SIG-M5 treated with dmso at 0.1 percent for 504 hours (cell line): ENCODE measurements around the gene NR1H4.
"Not testable (repeated sequence)": the region's sequence is repeated elsewhere in the genome, so short reads cannot be mapped to it uniquely, and the experiment has no call there.

ENCODE experiments used
- DNase-seq: peaks from one replicate; lab custom pipeline; 2025; ENCODE audit not compliant: unreplicated experiment; lab: John Stamatoyannopoulos, UW

NR1H4 gene

DNA sequence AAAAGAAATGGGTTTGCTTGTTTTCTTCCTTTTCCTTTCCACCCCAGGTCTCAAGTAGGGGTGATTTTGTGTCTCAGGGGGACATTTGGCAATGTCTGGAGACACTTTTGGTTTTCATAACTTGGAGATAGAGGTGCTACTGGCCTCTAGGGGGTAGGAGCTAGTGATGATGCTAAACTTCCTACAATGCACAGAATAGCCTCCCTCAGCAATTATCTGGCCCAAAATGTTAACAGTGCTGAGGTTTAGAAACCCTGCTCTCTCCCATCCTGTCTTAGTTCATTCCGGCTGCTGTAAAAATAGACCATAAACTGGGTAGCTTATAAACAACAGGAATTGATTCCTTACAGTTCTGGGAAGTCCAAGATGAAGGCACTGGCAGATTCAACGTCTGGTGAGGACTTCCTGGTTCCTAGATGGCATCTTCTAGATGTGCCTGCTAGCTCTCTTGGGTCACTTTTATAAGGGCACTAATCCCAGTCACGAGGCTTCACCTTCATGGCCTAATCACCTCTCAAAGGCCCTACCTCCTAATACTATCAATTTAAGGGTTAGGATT is 92.4 kb downstream of the NR1H4 start:
- no peak for DNase-seq

DNA sequence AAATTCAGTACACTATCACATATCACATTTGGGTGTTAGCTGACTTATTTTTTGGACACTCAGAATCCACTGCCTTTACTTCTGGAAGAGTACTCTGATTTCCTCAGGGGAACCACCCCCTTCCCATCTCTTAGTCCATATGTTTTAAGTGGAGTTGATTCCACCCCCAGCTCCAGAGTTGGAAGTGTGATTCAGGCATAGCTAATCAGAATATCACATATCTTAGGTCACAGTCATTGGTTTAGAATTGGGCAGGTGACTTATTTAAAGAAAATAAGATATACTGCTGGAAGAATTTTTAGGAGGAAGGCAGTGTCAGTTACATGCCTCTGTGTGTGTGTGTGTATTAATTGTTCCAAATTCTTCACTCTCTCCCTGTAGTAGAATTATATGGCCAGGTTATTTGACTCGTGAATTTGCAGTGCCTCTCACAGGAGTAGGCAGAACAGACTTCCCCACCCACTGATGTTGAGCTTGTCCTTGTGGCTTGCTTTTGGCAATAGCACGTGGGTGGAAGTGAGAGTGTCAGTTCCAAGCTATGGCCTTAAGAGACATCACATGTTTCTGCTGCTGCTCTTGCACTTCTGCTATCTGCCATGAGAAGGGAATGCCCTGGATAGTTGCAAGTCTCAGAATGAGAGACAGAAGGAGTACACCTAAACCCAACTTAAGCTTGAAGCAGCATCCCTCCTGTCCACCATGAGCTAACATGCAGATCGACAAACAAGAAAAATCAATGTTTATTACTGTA is 93.4 kb downstream of the NR1H4 start:
- peak; percentile 29 for DNase-seq

DNA sequence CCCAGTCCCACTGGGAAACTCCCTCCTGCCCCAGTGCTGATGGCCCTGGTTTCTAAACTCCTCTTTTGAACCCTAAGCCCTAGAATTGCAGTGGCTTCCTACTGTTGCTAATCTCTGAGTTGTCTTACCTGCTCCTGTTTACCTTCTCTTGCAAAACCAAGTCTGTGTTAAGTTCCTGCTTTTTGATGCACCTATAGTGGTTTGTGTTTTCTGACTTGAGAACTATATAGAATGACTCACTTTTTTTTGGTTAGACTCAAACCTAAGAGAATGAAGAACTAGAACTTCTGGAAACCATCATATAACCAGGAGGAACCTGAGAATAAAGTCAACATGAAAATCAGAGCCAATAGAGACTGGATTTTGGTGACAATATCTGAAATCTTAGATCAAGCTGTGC is 94.3 kb downstream of the NR1H4 start:
- DNase-seq: no peak

DNA sequence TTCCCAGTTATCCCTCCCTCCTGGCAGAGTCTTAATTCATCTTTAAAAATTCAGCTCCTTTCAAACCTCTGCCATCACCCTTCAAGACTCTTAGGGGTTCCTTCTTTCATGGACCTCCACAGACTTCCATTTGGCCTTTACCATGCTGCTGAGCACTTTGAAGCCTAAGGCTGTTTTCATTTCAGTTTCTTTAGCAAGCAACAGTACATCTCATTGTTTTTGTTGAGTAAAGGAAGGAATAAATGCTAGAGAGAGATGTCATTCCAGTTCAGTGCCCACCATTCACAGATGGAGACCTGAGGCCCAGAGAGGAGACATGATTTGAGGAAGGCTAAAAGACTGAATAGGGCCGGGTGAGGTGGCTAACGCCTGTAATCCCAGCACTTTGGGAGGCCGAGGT is 98.5 kb downstream of the NR1H4 start:
- DNase-seq: no peak

DNA sequence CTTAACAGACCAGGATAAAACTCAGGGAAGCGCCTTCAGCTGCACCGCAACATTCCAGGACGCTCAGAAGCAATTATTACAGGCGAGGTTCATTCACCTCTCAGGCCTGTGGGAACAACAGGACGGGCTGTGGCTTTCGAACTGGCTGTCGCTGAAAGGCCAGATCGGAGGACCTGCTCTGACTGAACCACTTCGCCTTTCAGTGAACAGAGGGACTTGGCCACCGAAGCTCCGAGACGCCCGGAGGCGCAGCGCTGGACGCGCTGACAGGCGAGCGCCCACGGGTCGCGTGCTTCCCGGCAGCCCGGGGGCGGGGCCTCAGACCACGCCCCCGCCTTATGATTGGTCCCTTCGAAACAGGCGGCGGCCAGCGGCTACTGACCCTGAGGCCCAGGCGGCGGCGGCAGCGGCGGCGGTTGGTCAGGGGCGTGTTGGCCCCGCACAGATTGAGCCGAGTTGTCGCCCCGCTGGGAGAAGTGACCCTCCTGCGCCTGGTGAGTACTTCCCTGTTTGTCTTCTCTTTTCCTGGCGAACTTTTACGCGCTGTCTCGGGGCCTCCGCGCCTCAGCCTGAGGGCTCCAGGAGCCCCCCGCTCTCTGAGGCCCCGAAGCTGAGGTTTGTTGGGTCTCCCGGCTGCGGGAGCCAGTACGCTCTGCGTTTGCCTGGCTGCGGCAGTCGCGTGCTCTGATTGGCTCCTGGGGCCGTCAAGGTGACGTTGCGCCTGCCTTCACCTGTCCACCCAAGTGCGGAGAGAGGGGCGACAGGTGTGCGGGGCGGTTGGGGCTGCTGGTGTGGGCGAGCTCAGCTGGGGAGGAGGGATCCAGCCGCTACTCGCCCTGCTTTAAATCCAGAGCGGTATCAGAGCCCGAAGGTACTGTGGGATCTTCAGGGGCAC is 99.9 kb downstream of the NR1H4 start, which contains the start of gene GAS2L3:
GAS2L3 (plus strand) TSS at position 393 of the 895 bp plus-strand sequence. CDS start 21,221 bp downstream, outside the sequence.
- DNase-seq: peak; percentile 24

DNA sequence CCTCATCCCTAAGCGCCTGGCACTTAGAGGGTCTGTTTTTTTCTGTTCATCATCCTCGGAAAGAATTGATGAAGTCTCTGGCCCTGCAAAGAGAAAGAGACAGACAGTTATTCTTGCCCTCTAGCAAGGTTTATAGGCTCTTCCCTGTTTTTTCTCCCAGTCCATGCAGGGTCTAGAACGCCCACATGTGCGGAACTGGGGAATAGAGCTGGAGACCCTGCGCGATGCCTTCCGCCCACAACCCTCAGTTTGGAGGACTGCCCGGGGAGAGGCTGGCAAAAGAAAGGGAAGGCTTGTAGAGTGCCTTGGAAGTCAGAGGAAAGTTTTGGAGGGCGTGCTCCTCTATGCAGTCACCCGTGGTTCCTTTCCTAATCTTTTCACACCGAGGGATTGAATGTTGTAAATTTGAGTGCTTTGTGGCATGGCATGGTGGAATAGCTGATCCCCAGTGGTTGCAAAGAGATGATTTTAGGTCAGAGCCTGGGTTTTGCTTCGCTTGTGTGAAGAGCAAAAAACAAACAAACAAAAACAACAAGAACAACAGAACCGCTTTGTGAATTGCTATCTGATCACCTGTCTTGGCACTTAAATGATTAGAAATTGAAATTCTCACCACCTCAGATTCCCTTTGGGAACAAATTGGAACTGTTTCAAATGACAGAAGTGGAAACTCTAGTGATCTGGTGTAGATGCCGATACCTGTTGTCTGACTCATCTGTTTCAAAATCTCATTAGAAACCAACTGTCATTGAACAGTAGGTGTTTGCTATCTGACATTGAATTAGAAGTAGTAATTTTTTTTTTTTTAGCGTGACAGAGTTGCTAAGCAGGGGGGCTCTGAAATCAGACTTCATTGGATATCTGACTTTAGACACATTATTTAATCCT is 100.8 kb downstream of the NR1H4 start:
- DNase-seq: no peak

DNA sequence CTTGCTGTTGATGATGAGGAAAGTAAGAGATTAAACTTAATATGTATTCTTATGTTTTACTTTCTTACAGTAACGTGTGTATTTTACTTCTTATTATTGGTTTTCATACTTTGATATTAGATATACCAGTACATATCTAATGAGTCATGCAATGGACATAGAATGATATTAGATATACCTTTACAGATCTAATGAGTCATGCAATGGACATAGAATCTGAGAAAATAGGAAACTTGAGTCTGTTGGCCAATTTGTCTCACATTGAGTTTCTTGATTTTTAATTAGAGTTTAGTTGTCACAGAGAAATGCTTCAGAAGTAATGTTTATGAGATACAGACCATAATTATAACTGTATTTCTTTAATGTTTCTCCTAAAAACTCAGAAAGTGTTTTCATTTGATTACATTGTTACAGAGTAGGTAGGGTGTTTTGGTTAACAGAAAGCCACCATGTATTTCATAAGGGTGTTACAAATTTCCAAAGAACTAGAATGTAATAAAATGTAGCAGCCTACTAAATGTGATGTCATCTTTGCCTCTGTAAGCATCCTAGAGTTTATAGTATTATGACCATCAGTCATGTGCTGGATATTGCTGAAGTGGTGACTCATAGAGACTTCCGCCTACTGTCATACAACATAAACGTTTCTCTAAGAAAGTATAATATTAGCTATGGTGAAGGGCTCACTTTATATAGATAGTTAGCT is 102.8 kb downstream of the NR1H4 start:
- peak; percentile 22 for DNase-seq

DNA sequence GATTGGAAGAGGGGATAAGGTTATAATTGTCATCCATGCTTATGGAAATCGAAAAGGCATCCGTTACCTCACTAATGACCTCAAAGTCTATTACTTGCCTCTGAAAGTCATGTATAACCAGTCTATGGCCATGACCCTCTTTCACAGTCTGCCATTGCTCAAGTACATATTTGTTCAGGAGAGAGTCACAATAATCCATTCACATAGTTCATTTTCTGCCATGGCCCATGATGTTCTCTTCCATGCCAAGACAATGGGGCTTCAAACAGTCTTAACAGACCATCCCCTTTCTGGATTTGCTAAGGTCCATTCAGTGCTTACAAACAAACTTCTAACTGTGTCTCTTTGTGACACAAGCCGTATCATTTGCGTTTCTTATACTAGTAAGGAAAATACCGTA is 105.3 kb downstream of the NR1H4 start:
- no peak for DNase-seq

DNA sequence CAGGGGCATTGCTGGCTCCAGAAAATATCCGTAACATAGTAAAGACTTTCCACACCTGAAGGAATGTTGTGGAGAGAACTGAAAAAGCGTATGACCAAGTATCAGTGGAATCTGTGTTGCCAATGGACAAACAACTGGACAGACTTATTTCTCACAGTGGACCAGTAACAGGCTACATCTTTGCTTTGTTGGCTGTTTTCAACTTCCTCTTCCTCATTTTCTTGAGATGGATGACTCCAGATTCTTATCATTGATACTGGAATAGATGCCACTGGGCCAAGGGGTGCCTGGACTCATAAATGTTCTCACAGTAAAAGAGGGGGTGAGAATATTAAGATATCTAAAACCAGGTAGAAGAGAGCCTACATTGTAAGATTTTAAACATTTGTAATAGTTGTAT is 106.2 kb downstream of the NR1H4 start:
- DNase-seq: no peak

DNA sequence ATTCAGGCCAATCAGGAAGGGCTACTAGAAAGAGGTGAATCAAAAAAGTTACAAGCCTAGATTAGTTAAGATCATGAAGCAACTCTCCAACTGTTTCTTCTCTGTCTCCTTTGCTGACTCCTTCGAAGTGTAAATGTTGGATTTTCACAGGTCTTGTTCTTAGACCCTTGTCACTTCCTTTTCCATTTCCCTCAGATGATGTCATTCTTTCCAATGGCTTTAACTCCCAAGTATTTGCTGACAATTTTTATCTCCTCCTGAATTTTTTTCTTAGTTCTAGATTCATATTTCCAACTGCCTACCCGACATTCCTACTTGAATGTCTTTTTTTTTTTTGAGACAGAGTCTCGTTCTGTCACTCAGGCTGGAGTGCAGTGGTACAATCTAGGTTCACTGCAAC is 110.6 kb downstream of the NR1H4 start:
- no peak for DNase-seq

DNA sequence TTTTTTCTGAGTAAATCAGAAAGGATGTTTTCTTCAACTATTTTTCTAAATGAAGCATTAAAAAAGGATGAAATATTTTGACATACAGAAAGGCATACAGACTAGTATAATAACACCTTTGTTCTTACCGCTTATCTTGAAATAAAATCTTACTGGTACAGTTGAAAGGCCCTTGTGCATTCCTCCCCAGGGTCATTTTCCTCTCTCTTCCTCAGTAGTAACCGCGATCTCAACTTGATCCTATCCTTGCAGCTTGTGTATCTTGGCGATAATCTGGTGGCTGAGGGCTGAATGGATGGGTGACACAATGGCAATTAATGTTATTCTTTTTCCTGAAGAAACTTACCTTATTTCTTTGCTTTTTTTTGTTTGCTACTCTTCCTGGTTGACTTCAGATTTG is 118.3 kb downstream of the NR1H4 start:
- DNase-seq: no peak

DNA sequence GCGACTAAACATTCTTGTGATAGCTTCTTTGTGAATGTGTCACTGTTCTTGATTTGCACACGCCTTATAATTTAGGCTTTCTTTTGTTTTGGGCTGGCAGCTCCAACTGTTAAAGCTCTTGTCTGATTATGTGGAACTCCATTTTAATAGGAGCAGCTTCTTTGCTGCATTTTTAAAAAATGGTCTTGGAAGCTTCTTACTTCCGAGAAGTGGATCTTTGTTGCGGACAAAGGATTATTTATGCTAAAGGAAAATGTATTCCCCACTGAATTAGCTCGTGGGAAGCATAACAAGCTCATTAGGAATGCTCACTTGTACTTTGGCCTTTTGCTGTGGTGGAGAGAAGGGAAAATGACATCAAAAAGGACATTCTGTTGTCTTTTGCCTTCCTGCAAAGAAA is 119.8 kb downstream of the NR1H4 start:
- no peak for DNase-seq

DNA sequence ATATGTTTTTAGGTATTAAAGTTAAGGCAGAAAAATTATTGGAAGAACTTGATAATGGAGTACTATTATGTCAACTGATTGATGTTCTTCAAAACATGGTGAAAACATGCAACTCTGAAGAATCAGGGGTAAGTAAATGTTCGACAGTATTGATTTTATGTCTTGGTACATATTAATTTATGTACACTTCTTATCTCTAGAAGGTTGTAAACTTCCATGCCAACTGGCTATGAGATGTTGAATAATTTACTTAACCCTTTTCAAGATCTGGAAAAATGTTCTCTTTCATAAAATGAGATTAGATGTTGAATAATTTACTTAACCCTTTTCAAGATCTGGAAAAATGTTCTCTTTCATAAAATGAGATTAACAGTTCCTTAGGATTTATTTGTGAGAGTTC is 128.0 kb downstream of the NR1H4 start:
- DNase-seq: no peak

DNA sequence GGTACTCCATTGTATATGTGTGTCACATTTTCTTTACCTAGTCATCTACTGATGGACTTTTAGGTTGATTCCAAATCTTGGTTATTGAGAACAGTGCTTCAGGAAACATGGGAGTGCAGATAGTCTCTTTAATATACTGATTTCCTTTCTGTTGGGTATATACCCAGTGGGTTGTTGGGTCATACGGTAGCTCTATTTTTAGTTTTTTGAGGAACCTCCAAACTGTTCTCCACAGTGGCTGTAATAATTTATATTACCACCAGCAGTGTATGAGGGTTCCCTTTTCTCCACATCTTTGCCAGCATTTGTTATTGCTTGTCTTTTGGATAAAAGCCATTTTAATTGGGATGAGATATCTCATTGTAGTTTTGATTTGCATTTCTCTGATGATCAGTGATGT is 129.3 kb downstream of the NR1H4 start:
- not testable (repeated sequence) for DNase-seq

DNA sequence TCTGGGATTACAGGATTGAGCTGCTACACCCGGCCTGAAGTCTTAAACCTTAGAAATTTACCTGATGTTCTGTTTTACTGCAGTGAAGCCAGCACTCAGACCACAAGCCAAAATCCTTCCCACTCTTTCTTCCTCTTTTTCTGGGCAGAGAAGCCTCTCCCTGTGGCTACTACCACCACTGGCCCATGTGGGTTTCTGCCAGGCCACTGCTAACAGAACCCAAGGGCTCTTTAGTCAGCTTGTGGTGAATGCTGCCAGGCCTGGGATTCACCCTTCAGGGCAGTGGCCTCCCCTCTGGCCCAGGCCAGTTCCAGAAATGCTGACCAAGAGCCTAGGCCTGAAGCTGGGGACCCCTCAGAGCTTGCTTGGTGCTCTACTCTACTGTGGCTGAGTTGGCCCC is 135.1 kb downstream of the NR1H4 start:
- no peak for DNase-seq

DNA sequence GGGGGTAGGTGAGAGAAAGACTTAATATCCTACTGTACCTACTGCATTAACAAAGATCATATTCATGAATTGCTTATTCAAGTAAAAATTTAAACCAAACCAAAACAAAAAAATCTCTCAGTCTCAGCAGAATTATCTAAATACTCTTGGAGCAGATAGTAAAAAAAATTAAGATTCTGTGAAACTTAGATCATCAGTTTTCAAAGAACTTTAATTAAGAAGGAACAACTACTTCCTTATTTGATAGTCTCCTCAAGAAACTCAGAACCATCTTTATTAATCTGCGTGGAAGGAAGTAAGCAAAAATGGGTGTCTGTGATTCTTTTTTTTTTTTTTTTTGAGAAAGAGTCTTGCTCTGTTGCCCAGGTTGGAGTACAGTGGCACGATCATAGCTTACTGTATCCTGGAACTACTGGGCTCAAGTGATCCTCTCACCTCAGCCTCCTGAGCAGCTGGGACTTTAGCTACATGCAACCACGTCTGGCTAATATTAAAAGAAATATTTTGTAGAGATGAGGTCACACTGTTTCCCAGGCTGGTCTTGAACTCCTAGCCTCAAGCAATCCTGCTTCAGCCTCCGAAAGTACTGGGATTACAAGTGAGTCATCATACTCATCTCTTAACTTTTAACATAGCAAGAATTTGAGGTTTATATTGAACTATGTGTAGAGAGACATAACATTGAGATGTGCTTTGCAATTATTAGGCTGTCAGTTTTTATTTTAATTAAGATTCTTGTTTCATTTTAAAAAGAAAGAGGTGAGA is 137.2 kb downstream of the NR1H4 start:
- no peak for DNase-seq

DNA sequence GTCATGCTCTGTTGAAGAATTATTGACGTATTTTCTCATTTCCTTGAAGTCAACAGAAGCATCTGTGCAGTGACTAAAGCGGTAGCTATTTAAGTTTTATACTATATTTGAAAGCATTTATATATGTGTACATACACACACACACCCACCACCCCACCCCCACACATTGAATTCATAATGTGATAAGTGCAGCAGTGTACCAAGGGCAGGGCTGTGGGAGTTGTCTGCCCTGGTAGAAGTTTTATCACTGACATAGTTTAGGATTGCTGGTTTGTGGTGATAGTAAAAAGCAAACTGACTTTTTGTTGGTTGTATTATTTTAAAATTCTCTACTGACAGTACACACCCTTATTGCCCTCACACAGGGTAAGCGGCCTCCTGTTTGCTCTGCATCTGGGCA is 138.9 kb downstream of the NR1H4 start:
- no peak for DNase-seq
